H1 (cell line): ENCODE measurements around the gene ZBTB7A. TPM values are rescaled to one million over a fixed set of nuclear protein-coding genes. Genes with fewer than 3 reads are reported as not detected.
"Not testable (repeated sequence)": the region's sequence is repeated elsewhere in the genome, so short reads cannot be mapped to it uniquely, and the experiment has no call there.

Source experiments
- CTCF ChIA-PET: fragments of 300-600 bp; sonication (Branson Sonifier 250); formaldehyde crosslinking; loops from one replicate; lab custom pipeline; 2021; ENCODE audit not compliant: partially characterized antibody; lab: Charles Lee
- POLR2A ChIA-PET: fragments of 300-600 bp; sonication (Branson Sonifier 250); formaldehyde crosslinking; loops from one replicate; lab custom pipeline; 2021; ENCODE audit warnings: inconsistent platforms; ENCODE audit not compliant: partially characterized antibody; lab: Charles Lee
- DNase-seq, 2 experiments: peaks; one replicate each; pipeline versions ENCODE4 v3.0.0 to v3.0.0-alpha.2; 2010 to 2022; ENCODE audit warnings: low spot score in 2 of 2, low read depth in 1 of 2, mixed read lengths in 1 of 2
- FAIRE-seq: peaks from 2 replicates; lab custom pipeline; 2011; peaks lifted over from hg19 to GRCh38; lab: Jason Lieb, UNC
- H2AFZ ChIP-seq: 2 replicates; pipeline ENCODE4 v1.8.1; 2012; ENCODE audit warnings: low read length, inconsistent platforms
- H2AK5ac ChIP-seq: 2 replicates; pipeline ENCODE4 v1.6.1; 2013; ENCODE audit warnings: low read depth, low read length
- H2BK120ac ChIP-seq: replicated peaks from 2 replicates; pipeline ENCODE3; 2013; ENCODE audit warnings: low read depth, low read length, inconsistent platforms
- H2BK12ac ChIP-seq: 2 replicates; pipeline ENCODE4 v1.6.1; 2013; ENCODE audit warnings: low read depth, low read length
- H2BK15ac ChIP-seq: 2 replicates; pipeline ENCODE4 v1.6.1; 2013; ENCODE audit warnings: low read length
- H2BK20ac ChIP-seq: 2 replicates; pipeline ENCODE4 v1.6.1; 2013; ENCODE audit warnings: low read length
- H2BK5ac ChIP-seq: 2 replicates; pipeline ENCODE4 v1.6.1; 2013; ENCODE audit warnings: low read depth, low read length
- H3K14ac ChIP-seq: 2 replicates; pipeline ENCODE4 v1.6.1; 2013; ENCODE audit warnings: inconsistent platforms; ENCODE audit not compliant: insufficient read length
- H3K18ac ChIP-seq: 2 replicates; pipeline ENCODE4 v1.6.1; 2013; ENCODE audit warnings: low read length; ENCODE audit errors: extremely low read depth
- H3K23ac ChIP-seq: 2 replicates; pipeline ENCODE4 v1.6.1; 2013; ENCODE audit warnings: inconsistent platforms; ENCODE audit not compliant: insufficient read length
- H3K23me2 ChIP-seq: 2 replicates; pipeline ENCODE4 v1.6.1; 2013; ENCODE audit warnings: low read depth, low read length
- H3K27ac ChIP-seq: 2 replicates; pipeline ENCODE4 v1.6.1; 2011; ENCODE audit warnings: low read depth, low read length, inconsistent platforms
- H3K27me3 ChIP-seq, 4 experiments: replicated peaks in 1 of 4; 1 replicate in 1 of 4; 2 replicates in 3 of 4; pipeline versions ENCODE4 v1.6.1 to v1.8.1; 2011 to 2013; ENCODE audit warnings: low read length in 3 of 4, mild to moderate bottlenecking in 3 of 4, inconsistent platforms in 2 of 4, mixed read lengths in 2 of 4, moderate library complexity in 1 of 4; ENCODE audit not compliant: control insufficient read depth in 3 of 4, insufficient read depth in 3 of 4; ENCODE audit errors: extremely low read depth in 1 of 4
- H3K36me3 ChIP-seq, 4 experiments: 2 replicates each; pipeline versions ENCODE4 v1.6.1 to v1.8.1; 2011 to 2013; ENCODE audit warnings: mild to moderate bottlenecking in 4 of 4, low read length in 3 of 4, moderate library complexity in 2 of 4, control low read depth in 1 of 4, inconsistent platforms in 1 of 4; ENCODE audit not compliant: insufficient read depth in 4 of 4, control insufficient read depth in 2 of 4
- H3K4ac ChIP-seq: replicated peaks from 2 replicates; pipeline ENCODE3; 2013; ENCODE audit warnings: low read length, low read depth, mixed read lengths, inconsistent platforms; ENCODE audit not compliant: insufficient read length
- H3K4me1 ChIP-seq, 4 experiments: replicated peaks in 1 of 4; 1 replicate in 1 of 4; 2 replicates in 3 of 4; pipeline versions ENCODE4 v1.6.1 to v1.8.1; 2011 to 2013; ENCODE audit warnings: low read length in 3 of 4, inconsistent platforms in 2 of 4, mixed read lengths in 1 of 4; ENCODE audit not compliant: insufficient read depth in 4 of 4, control insufficient read depth in 3 of 4
- H3K4me2 ChIP-seq, 2 experiments: 2 replicates each; pipeline versions ENCODE4 v1.6.1 to v1.8.1; 2011 to 2013; ENCODE audit warnings: low read depth in 2 of 2, low read length in 2 of 2, control low read depth in 1 of 2, inconsistent platforms in 1 of 2, mild to moderate bottlenecking in 1 of 2; ENCODE audit not compliant: insufficient read depth in 1 of 2
- H3K4me3 ChIP-seq, 4 experiments: fragments of 200-600, 300-600 bp in 1 of 4; sonication (generic), shearing (Covaris generic), sonication (Bioruptor Twin) in 1 of 4; 2 replicates each; pipeline versions ENCODE4 v1.5.1 to v1.8.1; 2011 to 2016; ENCODE audit warnings: low read length in 4 of 4, low read depth in 3 of 4, control low read depth in 2 of 4, inconsistent platforms in 2 of 4, mild to moderate bottlenecking in 2 of 4, mixed read lengths in 1 of 4, moderate library complexity in 1 of 4; ENCODE audit not compliant: insufficient read depth in 2 of 4; ENCODE audit errors: extremely low read depth in 1 of 4
- H3K56ac ChIP-seq: replicated peaks from 2 replicates; pipeline ENCODE3; 2013; ENCODE audit warnings: low read depth, mild to moderate bottlenecking, mixed read lengths, low read length, inconsistent platforms; ENCODE audit not compliant: insufficient read length
- H3K79me1 ChIP-seq: 2 replicates; pipeline ENCODE4 v1.6.1; 2013; ENCODE audit warnings: low read depth, low read length, control low read depth
- H3K79me2 ChIP-seq, 2 experiments: 2 replicates each; pipeline versions ENCODE4 v1.6.1 to v1.8.1; 2012 to 2013; ENCODE audit warnings: low read length in 2 of 2, mild to moderate bottlenecking in 2 of 2, inconsistent platforms in 1 of 2; ENCODE audit not compliant: insufficient read depth in 2 of 2, control insufficient read depth in 1 of 2
- H3K9ac ChIP-seq, 4 experiments: replicated peaks in 1 of 4; 1 replicate in 1 of 4; 2 replicates in 3 of 4; pipeline versions ENCODE4 v1.6.1 to v1.8.1; 2011 to 2013; ENCODE audit warnings: low read depth in 3 of 4, low read length in 3 of 4, control low read depth in 2 of 4, mild to moderate bottlenecking in 2 of 4, moderate library complexity in 2 of 4, inconsistent platforms in 1 of 4; ENCODE audit errors: extremely low read depth in 1 of 4
- H3K9me3 ChIP-seq, 2 experiments: 2 replicates each; pipeline versions ENCODE4 v1.6.1 to v1.8.1; 2012 to 2013; ENCODE audit warnings: mild to moderate bottlenecking in 2 of 2, moderate library complexity in 2 of 2, control low read depth in 1 of 2, inconsistent platforms in 1 of 2, low read depth in 1 of 2, low read length in 1 of 2, mixed read lengths in 1 of 2; ENCODE audit not compliant: insufficient read depth in 2 of 2
- H4K20me1 ChIP-seq, 2 experiments: replicated peaks in 1 of 2; 2 replicates each; pipeline versions ENCODE3 to v1.8.1; 2011 to 2013; ENCODE audit warnings: inconsistent platforms in 2 of 2, low read length in 2 of 2, mild to moderate bottlenecking in 1 of 2; ENCODE audit not compliant: insufficient read depth in 2 of 2, control insufficient read depth in 1 of 2
- H4K5ac ChIP-seq: 2 replicates; pipeline ENCODE4 v1.6.1; 2013; ENCODE audit warnings: low read length, low read depth, mixed read lengths, inconsistent platforms; ENCODE audit not compliant: insufficient read length
- H4K8ac ChIP-seq: 2 replicates; pipeline ENCODE4 v1.8.0; 2013; ENCODE audit warnings: mild to moderate bottlenecking, moderate library complexity, low read length, inconsistent platforms; ENCODE audit not compliant: insufficient read depth; ENCODE audit errors: extremely low read depth
- H4K91ac ChIP-seq: replicated peaks from 2 replicates; pipeline ENCODE3; 2013; ENCODE audit warnings: low read length, mixed read lengths, inconsistent platforms; ENCODE audit not compliant: insufficient read length
- WGBS, 2 experiments: shearing (Covaris generic) in 1 of 2; methylation state at CpG; one replicate each; pipeline versions ENCODE4 v1.1.6 to v1.1.7; 2013 to 2015; ENCODE audit warnings: low lambda C conversion rate in 2 of 2, mixed read lengths in 2 of 2, inconsistent platforms in 1 of 2, low coverage in 1 of 2, missing lambda C conversion rate in 1 of 2; ENCODE audit not compliant: insufficient replicate concordance in 2 of 2, insufficient coverage in 1 of 2, insufficient read length in 1 of 2; ENCODE audit errors: extremely low coverage in 1 of 2, missing lambda C conversion rate in 1 of 2; 5-methylcytosine and 5-hydroxymethylcytosine counted together
- polyA plus RNA-seq, 7 experiments: library from polyadenylated mRNA; depleted of rRNA in 3 of 7; stranded (reverse) in 5 of 7; unstranded in 2 of 7; fragments of >200 nt in 5 of 7; fragments of 200-250 nt in 2 of 7; gene quantifications; 1 replicate in 5 of 7; 2 replicates in 1 of 7; 4 replicates in 1 of 7; pipeline versions ENCODE4 v1.2.1 to v1.2.3, GENCODE V29; 2011 to 2013; ENCODE audit warnings: missing spikeins in 2 of 7, mixed read lengths in 2 of 7
- total RNA-seq: library from RNA; stranded (reverse); fragmentation: NEBNext Ultra II Directional; extraction: Animal tissue kit (Norgen Biotek cat#: 25700); gene quantifications from 2 replicates; pipeline ENCODE4 v1.2.1, GENCODE V29; 2021

Gene ZBTB7A
- total and polyA plus RNA-seq, 2 of the 8 experiments (the other 6 are each of a cell fraction or from before 2014, with no cell fraction given): 5.6 to 17.8 TPM

DNA sequence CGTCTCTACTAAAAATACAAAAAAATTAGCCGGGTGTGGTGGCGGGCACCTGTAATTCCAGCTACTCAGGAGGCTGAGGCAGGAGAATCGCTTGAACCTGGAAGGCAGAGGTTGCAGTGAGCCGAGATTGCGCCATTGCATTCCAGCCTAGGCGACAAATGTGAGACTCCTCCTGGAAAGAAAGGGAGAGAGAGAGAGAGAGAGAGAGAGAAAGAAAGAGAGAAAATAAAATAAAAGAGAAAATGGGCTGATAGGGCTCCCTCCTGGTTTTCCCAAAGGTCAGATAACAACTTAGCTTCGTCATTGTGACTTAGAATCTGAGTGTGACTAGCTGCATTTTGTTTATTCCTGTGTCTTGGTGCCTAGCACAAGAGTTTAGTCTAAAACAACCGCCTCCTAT is 61.3 kb downstream of the ZBTB7A start:
- CTCF ChIA-PET: interaction anchor here (0.9 to 3.4 kb wide), 4 partner anchors 17 to 347 kb away, joined by 3 to 21 read pairs (median 4); partner anchors contain the start of gene EEF2
- not testable (repeated sequence) for H3K14ac ChIP-seq, H3K23ac ChIP-seq, FAIRE-seq, H2BK15ac ChIP-seq, H3K56ac ChIP-seq, H2BK5ac ChIP-seq, H4K8ac ChIP-seq, H3K9ac ChIP-seq, H3K27ac ChIP-seq, H3K9me3 ChIP-seq, H2BK120ac ChIP-seq, H4K91ac ChIP-seq, H3K4ac ChIP-seq, H3K4me2 ChIP-seq, H2AFZ ChIP-seq, H3K23me2 ChIP-seq, H4K20me1 ChIP-seq, H4K5ac ChIP-seq, H3K18ac ChIP-seq, H3K27me3 ChIP-seq, H2BK12ac ChIP-seq, DNase-seq, H3K79me1 ChIP-seq, H3K36me3 ChIP-seq, H2AK5ac ChIP-seq, H2BK20ac ChIP-seq, H3K4me3 ChIP-seq
- POLR2A ChIA-PET: interaction anchor here (0.7 to 7.2 kb wide), 3 partner anchors 23 to 79 kb away, joined by 3 to 125 read pairs (median 3); partner anchors contain the start of gene EEF2
- Histone ChIP-seq H3K4me1 (peaks cover 2 to 12% (median 5%) of the 10 kb centered on the region in 4 experiments), H3K79me2 (peaks cover 13 to 26% of the 10 kb centered on the region in 2 experiments)
- WGBS, 2 experiments: 95% methylated on average over 6 of the region's 9 CpGs; no CpG with 5 or more reads in 1 of the 2 experiments

DNA sequence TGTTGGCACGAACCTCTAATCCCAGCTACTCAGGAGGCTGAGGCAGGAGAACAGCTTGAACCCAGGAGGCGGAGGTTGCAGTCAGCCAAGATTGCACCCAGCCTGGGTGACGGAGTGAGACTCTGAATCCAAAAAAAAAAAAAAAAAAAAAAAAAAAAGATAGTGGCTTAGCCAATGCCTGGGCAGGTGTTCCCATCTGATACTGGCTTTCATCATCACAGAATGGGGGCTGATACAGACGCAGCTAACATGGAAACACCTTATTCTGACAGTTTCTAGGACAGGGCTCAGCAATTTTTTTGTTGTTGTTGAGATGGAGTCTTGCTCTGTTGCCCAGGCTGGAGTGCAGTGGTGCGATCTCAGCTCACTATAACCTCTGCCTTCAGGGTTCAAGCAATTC is 65.9 kb downstream of the ZBTB7A start:
- H3K9ac ChIP-seq, H4K8ac ChIP-seq, H2BK20ac ChIP-seq, H3K4ac ChIP-seq, H4K20me1 ChIP-seq, H3K4me3 ChIP-seq, H3K23ac ChIP-seq, DNase-seq, FAIRE-seq, H2BK12ac ChIP-seq, H4K5ac ChIP-seq, H3K9me3 ChIP-seq, H3K14ac ChIP-seq, H3K79me1 ChIP-seq, H2AFZ ChIP-seq, H3K79me2 ChIP-seq, H2BK15ac ChIP-seq, H3K4me2 ChIP-seq, H3K27me3 ChIP-seq, H2AK5ac ChIP-seq, H4K91ac ChIP-seq, H2BK5ac ChIP-seq, H3K23me2 ChIP-seq, H3K27ac ChIP-seq, H3K4me1 ChIP-seq, H3K18ac ChIP-seq, H3K56ac ChIP-seq, H2BK120ac ChIP-seq, H3K36me3 ChIP-seq: not testable (repeated sequence)
- WGBS, 2 experiments: 88% methylated on average over 5 of the region's 5 CpGs; no CpG with 5 or more reads in 1 of the 2 experiments
- ChIA-PET POLR2A (interaction anchor here (1.1 to 3.6 kb wide), 2 partner anchors 16 to 20 kb away, joined by 3 to 19 read pairs; partner anchors contain the start of gene EEF2), CTCF (interaction anchor here (0.9 to 1.2 kb wide), 2 partner anchors 11 to 219 kb away, joined by 3 read pairs; no protein-coding TSS in a partner anchor)
